ENCODE data around the gene DPEP3.

DPEP3 gene

GRCh38 chr16:67945392-67945933 lies 34.8 kb downstream of the DPEP3 start:
- TF ChIP-seq REST (IDR thresholded peaks at IDR 0.05; ENCODE audit: insufficient read depth in 1 of 2, low read depth in 2 of 2, low read length in 2 of 2) (no peak), TAF1 (IDR thresholded peaks at IDR 0.05; ENCODE audit: borderline replicate concordance, insufficient read depth, low read length) (no peak), FOXP2 (optimal IDR thresholded peaks at IDR 0.05; ENCODE audit: borderline replicate concordance, extremely low read depth, extremely low read length, insufficient read depth) (no peak), SIN3A (IDR thresholded peaks at IDR 0.05; ENCODE audit: borderline replicate concordance, insufficient read depth, low read length) (no peak), POLR2AphosphoS5 (IDR thresholded peaks at IDR 0.05; ENCODE audit: low read depth, low read length) (no peak)

- no peak for TF ChIP-seq POLR2AphosphoS5 (IDR thresholded peaks at IDR 0.05; ENCODE audit: low read depth, low read length)
- no peak for TF ChIP-seq REST (IDR thresholded peaks at IDR 0.05; ENCODE audit: insufficient read depth in 1 of 2, low read depth in 2 of 2, low read length in 2 of 2)
- TF ChIP-seq TAF1 (IDR thresholded peaks at IDR 0.05; ENCODE audit: borderline replicate concordance, insufficient read depth, low read length), result no peak
- no peak for TF ChIP-seq FOXP2 (optimal IDR thresholded peaks at IDR 0.05; ENCODE audit: borderline replicate concordance, extremely low read depth, extremely low read length, insufficient read depth)
- no peak for TF ChIP-seq SIN3A (IDR thresholded peaks at IDR 0.05; ENCODE audit: borderline replicate concordance, insufficient read depth, low read length)
Measured at GRCh38 chr16:67944690-67945391, 35.5 kb downstream of the DPEP3 start.

- no peak for TF ChIP-seq FOXP2 (optimal IDR thresholded peaks at IDR 0.05; ENCODE audit: borderline replicate concordance, extremely low read depth, extremely low read length, insufficient read depth)
- no peak for TF ChIP-seq SIN3A (IDR thresholded peaks at IDR 0.05; ENCODE audit: borderline replicate concordance, insufficient read depth, low read length)
- no peak for TF ChIP-seq POLR2AphosphoS5 (IDR thresholded peaks at IDR 0.05; ENCODE audit: low read depth, low read length)
- no peak for TF ChIP-seq REST (IDR thresholded peaks at IDR 0.05; ENCODE audit: insufficient read depth in 1 of 2, low read depth in 2 of 2, low read length in 2 of 2)
- no peak for TF ChIP-seq TAF1 (IDR thresholded peaks at IDR 0.05; ENCODE audit: borderline replicate concordance, insufficient read depth, low read length)
Measured at GRCh38 chr16:67943619-67944504, 36.4 kb downstream of the DPEP3 start, which contains the start of gene LCAT. Gene LCAT, minus strand, starts transcription at chr16:67944120. Its CDS starts 19 bp downstream, at chr16:67944101.

GRCh38 chr16:67943256-67943618 lies 37.1 kb downstream of the DPEP3 start:
- no peak for TF ChIP-seq POLR2AphosphoS5 (IDR thresholded peaks at IDR 0.05; ENCODE audit: low read depth, low read length)
- TF ChIP-seq REST (IDR thresholded peaks at IDR 0.05; ENCODE audit: insufficient read depth in 1 of 2, low read depth in 2 of 2, low read length in 2 of 2), result no peak
- no peak for TF ChIP-seq FOXP2 (optimal IDR thresholded peaks at IDR 0.05; ENCODE audit: borderline replicate concordance, extremely low read depth, extremely low read length, insufficient read depth)
- no peak for TF ChIP-seq TAF1 (IDR thresholded peaks at IDR 0.05; ENCODE audit: borderline replicate concordance, insufficient read depth, low read length)
- no peak for TF ChIP-seq SIN3A (IDR thresholded peaks at IDR 0.05; ENCODE audit: borderline replicate concordance, insufficient read depth, low read length)
